GM12878 (cell line): Measurements from ENCODE around the gene PLEKHG4B. TPM values are rescaled to one million over a fixed set of nuclear protein-coding genes. Genes with fewer than 3 reads are reported as not detected.

Experiments used
- ATAC-seq: fragments of 200-7000 bp; cut with Tn5 transposase; 3 replicates; pipeline ENCODE4 v1.9.1; 2020; ENCODE audit warnings: mild to moderate bottlenecking, moderate library complexity
- BruUV-seq: library from RNA; stranded (reverse); fragments of 400-500 nt; replicated peaks from 2 replicates; lab custom pipeline; 2021; lab: Mats Ljungman, UMichigan
- CTCF ChIA-PET: fragments of 300-600 bp; sonication (Branson Sonifier 250); formaldehyde crosslinking; extraction: SDS; loops from one replicate; lab custom pipeline; 2021; ENCODE audit warnings: inconsistent platforms; lab: Yijun Ruan, JAX
- POLR2A ChIA-PET: fragments of 350-600 bp; formaldehyde crosslinking; extraction: SDS; loops from one replicate; lab custom pipeline; 2021; ENCODE audit warnings: inconsistent platforms; lab: Charles Lee
- RAD21 ChIA-PET: fragments of 300-600 bp; sonication (Branson Sonifier 250); formaldehyde crosslinking; loops from one replicate; lab custom pipeline; 2023; ENCODE audit warnings: antibody characterized with exemption; ENCODE audit not compliant: unreplicated experiment; lab: Charles Lee
- SMC1A ChIA-PET: fragments of 300-600 bp; sonication (Branson Sonifier 250); formaldehyde crosslinking; loops from one replicate; lab custom pipeline; 2023; ENCODE audit not compliant: unreplicated experiment, uncharacterized antibody; lab: Charles Lee
- DNase-seq: peaks from one replicate; pipeline ENCODE4 v3.0.0-alpha.2; 2011; ENCODE audit warnings: low read depth, low spot score
- FAIRE-seq: peaks from 3 replicates; lab custom pipeline; 2011; peaks lifted over from hg19 to GRCh38; lab: Jason Lieb, UNC
- H2AFZ ChIP-seq: 2 replicates; pipeline ENCODE4 v1.6.0; 2011; ENCODE audit warnings: low read depth, low read length, control low read depth; ENCODE audit not compliant: control insufficient read depth
- H3K27ac ChIP-seq: 2 replicates; pipeline ENCODE4 v1.5.1; 2011; ENCODE audit warnings: control low read depth; ENCODE audit not compliant: control insufficient read depth, insufficient read depth
- H3K27me3 ChIP-seq, 2 experiments: replicated peaks in 1 of 2; 2 replicates each; pipeline versions ENCODE4 v1.6.0 to v1.6.1; 2011; ENCODE audit warnings: low read length in 1 of 2; ENCODE audit not compliant: control insufficient read depth in 2 of 2, insufficient read depth in 2 of 2
- H3K36me3 ChIP-seq, 2 experiments: 2 replicates each; pipeline ENCODE4 v1.5.1; 2011; ENCODE audit warnings: low read length in 1 of 2; ENCODE audit not compliant: control insufficient read depth in 2 of 2, insufficient read depth in 2 of 2
- H3K4me1 ChIP-seq: 2 replicates; pipeline ENCODE4 v1.6.1; 2011; ENCODE audit warnings: mild to moderate bottlenecking, low read length, moderate library complexity, mixed read lengths; ENCODE audit not compliant: control insufficient read depth, insufficient read depth
- H3K4me2 ChIP-seq: 2 replicates; pipeline ENCODE4 v1.6.0; 2011; ENCODE audit warnings: control low read depth; ENCODE audit not compliant: control insufficient read depth, insufficient read depth
- H3K4me3 ChIP-seq: fragments of 200-600 bp; sonication (generic); 2 replicates; pipeline ENCODE4 v1.5.1; 2016
- H3K79me2 ChIP-seq: 2 replicates; pipeline ENCODE4 v1.6.0; 2011; ENCODE audit warnings: low read length; ENCODE audit not compliant: control insufficient read depth, insufficient read depth
- H3K9ac ChIP-seq: 2 replicates; pipeline ENCODE4 v1.8.0; 2011; ENCODE audit warnings: low read length, control low read depth, mixed read lengths; ENCODE audit not compliant: control insufficient read depth, insufficient read depth
- H3K9me3 ChIP-seq: replicated peaks from 3 replicates; pipeline ENCODE4 v1.5.1; 2011; ENCODE audit warnings: mild to moderate bottlenecking, low read length; ENCODE audit not compliant: control insufficient read depth, insufficient read depth
- H4K20me1 ChIP-seq: 2 replicates; pipeline ENCODE4 v1.6.0; 2011; ENCODE audit not compliant: control insufficient read depth, insufficient read depth
- CBX5 ChIP-seq: sonication (generic); IDR thresholded peaks from 2 replicates; pipeline ENCODE4 v1.6.1; 2016; ENCODE audit warnings: low read depth, moderate library complexity, mild to moderate bottlenecking, inconsistent platforms
- HDAC6 ChIP-seq: fragments of 200-600 bp; sonication (generic); IDR thresholded peaks from one replicate; pipeline ENCODE4 v1.8.0; 2017; ENCODE audit warnings: antibody characterized with exemption; ENCODE audit not compliant: unreplicated experiment
- NRF1 ChIP-seq: conservative IDR thresholded peaks from 2 replicates; pipeline ENCODE4 v1.6.1; 2011; ENCODE audit warnings: mild to moderate bottlenecking, low read depth, low read length, improper control_type of control experiment
- RAD51 ChIP-seq: fragments of 450-650 bp; IDR thresholded peaks from 2 replicates; pipeline ENCODE4 v1.6.1; 2016; ENCODE audit warnings: moderate library complexity, mild to moderate bottlenecking, inconsistent platforms
- RBBP5 ChIP-seq: fragments of 200-600 bp; sonication (generic); conservative IDR thresholded peaks from 2 replicates; pipeline ENCODE4 v1.6.1; 2016
- SIX5 ChIP-seq: IDR thresholded peaks from 2 replicates; pipeline ENCODE4 v1.6.1; 2011; ENCODE audit warnings: mild to moderate bottlenecking, low read depth, low read length, moderate library complexity; ENCODE audit not compliant: severe bottlenecking
- SMAD5 ChIP-seq: IDR thresholded peaks from 2 replicates; pipeline ENCODE4 v1.6.1; 2016; ENCODE audit warnings: antibody characterized with exemption, low read depth
- SP1 ChIP-seq: IDR thresholded peaks from one replicate; pipeline ENCODE4 v1.6.1; 2011; ENCODE audit warnings: low read depth, low read length
- TCF7 ChIP-seq: IDR thresholded peaks from 2 replicates; pipeline ENCODE4 v1.6.1; 2014; ENCODE audit warnings: antibody characterized with exemption, borderline replicate concordance
- WGBS: methylation state at CpG from one replicate; pipeline ENCODE4 v1.1.6; 2016; ENCODE audit warnings: low lambda C conversion rate; ENCODE audit not compliant: insufficient replicate concordance, insufficient coverage; ENCODE audit errors: missing lambda C conversion rate; 5-methylcytosine and 5-hydroxymethylcytosine counted together
- in situ Hi-C: fragments of 300-500 bp; cut with MboI; formaldehyde crosslinking; loops from 9 replicates; pipeline ENCODE4 v1.14.3; 2018; ENCODE audit warnings: mixed read lengths
- intact Hi-C: fragments of 100-400 bp; cut with micrococcal nuclease; formaldehyde crosslinking; loops from one replicate; pipeline ENCODE4 v1.14.2; 2022; ENCODE audit not compliant: unreplicated experiment
- polyA plus RNA-seq, 11 experiments: library from polyadenylated mRNA; depleted of rRNA in 4 of 11; unstranded in 6 of 11; stranded (reverse) in 5 of 11; fragments of >200 nt; fragmentation: Nextera tagmentation in 4 of 11; fragmentation: Illumina TruSeq in 1 of 11; extraction: Ambion mirVana in 4 of 11; extraction: Trizol in 1 of 11; gene quantifications; 1 replicate in 1 of 11; 2 replicates in 10 of 11; pipeline versions ENCODE4 v1.2.1 to v1.2.3, GENCODE V29; 2011 to 2016; ENCODE audit warnings: inconsistent platforms in 2 of 11, missing spikeins in 2 of 11, low read depth in 1 of 11
- total RNA-seq, 4 experiments: library from RNA; depleted of rRNA in 3 of 4; stranded (reverse); fragments of >200 nt in 3 of 4; fragmentation: Illumina TruSeq in 1 of 4; extraction: Trizol in 1 of 4; gene quantifications; 2 replicates each; pipeline versions ENCODE4 v1.2.1 to v1.2.3, GENCODE V29; 2013 to 2021

The PLEKHG4B gene
- total and polyA plus RNA-seq, 10 of the 15 experiments (the other 5 are each of a cell fraction or from before 2014, with no cell fraction given), result under 0.01 to 0.05 (median 0.01) TPM; not detected in 6

- TF ChIP-seq SMAD5 (no peak), RAD51 (no peak), TCF7 (no peak), NRF1 (no peak), RBBP5 (no peak), CBX5 (no peak), SP1 (no peak)
Observed at GRCh38 chr5:82097-82496, 9.9 kb upstream of the PLEKHG4B start (continued).

DNA sequence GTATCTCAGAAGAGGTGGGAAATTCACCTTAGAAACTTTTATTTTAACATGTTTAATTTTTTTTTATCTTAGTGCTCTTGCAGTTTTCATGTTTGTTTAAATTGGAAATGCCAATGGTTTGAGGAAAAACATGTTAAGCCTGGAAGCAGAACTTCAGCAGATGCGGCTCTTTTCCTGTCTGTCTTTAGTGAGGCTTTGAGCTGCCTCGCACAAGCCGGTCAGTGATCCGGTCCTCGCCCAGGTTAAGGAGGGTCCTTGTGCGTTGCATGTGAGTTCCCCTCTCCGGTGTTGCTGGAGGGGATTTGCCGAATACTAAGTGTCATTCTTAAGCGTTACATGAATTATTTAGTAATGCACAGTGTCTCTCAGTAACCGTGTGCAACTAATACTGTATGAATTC is 9.4 kb upstream of the PLEKHG4B start:
- BruUV-seq, result no TSS peak
- SMC1A ChIA-PET, result no interaction called here
- no peak for DNase-seq
- no peak overlapping the region for H3K27ac ChIP-seq
- no peak for ATAC-seq
- no peak overlapping the region for H3K9ac ChIP-seq
- no peaks in the 10 kb centered on the region for H3K79me2 ChIP-seq
- FAIRE-seq, result no peak
- no peak overlapping the region for H3K4me2 ChIP-seq
- intact Hi-C loops, result no loop called here
- WGBS, result 74% methylated on average over 10 of the region's 10 CpGs
- in situ Hi-C loops, result no loop called here
- H3K4me3 ChIP-seq, result no peak overlapping the region
- no peaks in the 10 kb centered on the region for H3K9me3 ChIP-seq
- H4K20me1 ChIP-seq, result no peaks in the 10 kb centered on the region
- RAD21 ChIA-PET, result no interaction called here
- CTCF ChIA-PET, result no interaction called here
- POLR2A ChIA-PET, result no interaction called here
- TF ChIP-seq SIX5, result no peak
- TF ChIP-seq HDAC6, result no peak
- no peaks in the 10 kb centered on the region for H3K4me1 ChIP-seq
- no peak overlapping the region for H2AFZ ChIP-seq
- H3K36me3 ChIP-seq, result no peaks in the 10 kb centered on the region
- H3K27me3 ChIP-seq, result peaks cover 0 to 2% of the 10 kb centered on the region in 2 experiments; a peak in 1 of 4 replicates
